Vagina (tissue), 2 donors: Measurements from ENCODE around the gene ADAMTS19. TPM values are rescaled to one million over a fixed set of nuclear protein-coding genes. Genes with fewer than 3 reads are reported as not detected.

ENCODE experiments used
- DNase-seq, 2 donors: peaks; one replicate each; pipeline ENCODE4 v3.0.0-alpha.2; 2017; ENCODE audit errors: extremely low spot score in 2 of 2
- H3K27ac ChIP-seq: fragments of 200-600 bp; sonication (generic); one replicate; pipeline ENCODE4 v1.5.1; 2019
- H3K27me3 ChIP-seq: fragments of 200-600 bp; sonication (generic); one replicate; pipeline ENCODE4 v1.5.1; 2019
- H3K36me3 ChIP-seq, 2 donors: fragments of 200-600 bp; sonication (generic); one replicate each; pipeline ENCODE4 v1.5.1; 2017 to 2019
- H3K4me1 ChIP-seq: fragments of 200-600 bp; sonication (generic); one replicate; pipeline ENCODE4 v1.5.1; 2019
- H3K4me3 ChIP-seq, 2 donors: fragments of 200-600 bp; sonication (generic); 1 replicate in 1 of 2; 2 replicates in 1 of 2; pipeline ENCODE4 v1.5.1; 2016 to 2019
- H3K9me3 ChIP-seq: fragments of 200-600 bp; sonication (generic); one replicate; pipeline ENCODE4 v1.5.1; 2019
- CTCF ChIP-seq, 3 experiments: fragments of 450-650 bp in 2 of 3; fragments of 200-600 bp in 1 of 3; sonication (generic) in 1 of 3; IDR thresholded peaks; one replicate each; pipeline ENCODE4 v1.5.1; 2017 to 2019; ENCODE audit warnings: antibody characterized with exemption in 3 of 3, mild to moderate bottlenecking in 2 of 3, moderate library complexity in 2 of 3
- POLR2A ChIP-seq, 2 donors: fragments of 450-650 bp; IDR thresholded peaks; one replicate each; pipeline ENCODE4 v1.6.1; 2017; ENCODE audit warnings: antibody characterized with exemption in 2 of 2, mild to moderate bottlenecking in 2 of 2, moderate library complexity in 2 of 2
- POLR2AphosphoS5 ChIP-seq, 2 donors: sonication (generic); formaldehyde crosslinking; IDR thresholded peaks; one replicate each; pipeline ENCODE4 v1.9.0; 2017; ENCODE audit warnings: antibody characterized with exemption in 2 of 2, mild to moderate bottlenecking in 2 of 2, low read depth in 1 of 2; ENCODE audit not compliant: insufficient read depth in 1 of 2
- intact Hi-C: fragments of 100-400 bp; cut with DNase I; formaldehyde crosslinking; loops from one replicate; pipeline ENCODE4 v1.15.1; 2023
- total RNA-seq: library from RNA; depleted of rRNA; stranded (reverse); fragments of >200 nt; gene quantifications from one replicate; pipeline ENCODE4 v1.2.3, GENCODE V29; 2016

The ADAMTS19 gene
- total RNA-seq, 1 donor from 2014 or later: 1.7 TPM

- no peak overlapping the region for H3K27ac ChIP-seq
- no peak for DNase-seq
- intact Hi-C loops: no loop called here
- H3K36me3 ChIP-seq: no peaks in the 10 kb centered on the region
- TF ChIP-seq CTCF (IDR thresholded peaks at IDR 0.05) (no peak), POLR2AphosphoS5 (IDR thresholded peaks at IDR 0.05; ENCODE audit: insufficient read depth in 1 of 2, low read depth in 1 of 2) (no peak), POLR2A (IDR thresholded peaks at IDR 0.05) (no peak)
- H3K9me3 ChIP-seq: no peaks in the 10 kb centered on the region
- H3K4me1 ChIP-seq: no peaks in the 10 kb centered on the region
- H3K27me3 ChIP-seq: no peaks in the 10 kb centered on the region
- no peak overlapping the region for H3K4me3 ChIP-seq
Observed at GRCh38 chr5:129661366-129662035, 201.4 kb downstream of the ADAMTS19 start.

- Histone ChIP-seq H3K9me3 (no peaks in the 10 kb centered on the region), H3K27ac (no peak overlapping the region), H3K36me3 (no peaks in the 10 kb centered on the region), H3K4me1 (no peaks in the 10 kb centered on the region), H3K27me3 (no peaks in the 10 kb centered on the region), H3K4me3 (no peak overlapping the region)
- DNase-seq: no peak
- TF ChIP-seq POLR2AphosphoS5 (IDR thresholded peaks at IDR 0.05; ENCODE audit: insufficient read depth in 1 of 2, low read depth in 1 of 2) (no peak), POLR2A (IDR thresholded peaks at IDR 0.05) (no peak), CTCF (IDR thresholded peaks at IDR 0.05) (peak in 1 of 3 experiments; percentile 13)
- intact Hi-C loops: no loop called here
Observed at GRCh38 chr5:129664336-129664937, 204.3 kb downstream of the ADAMTS19 start.

GRCh38 chr5:129670957-129671500, 210.9 kb downstream of the ADAMTS19 start:
- Histone ChIP-seq H3K4me1 (no peaks in the 10 kb centered on the region), H3K27ac (no peak overlapping the region), H3K9me3 (no peaks in the 10 kb centered on the region), H3K36me3 (no peaks in the 10 kb centered on the region), H3K27me3 (no peaks in the 10 kb centered on the region), H3K4me3 (no peak overlapping the region)
- no peak for DNase-seq
- TF ChIP-seq POLR2A (IDR thresholded peaks at IDR 0.05) (no peak), POLR2AphosphoS5 (IDR thresholded peaks at IDR 0.05; ENCODE audit: insufficient read depth in 1 of 2, low read depth in 1 of 2) (no peak), CTCF (IDR thresholded peaks at IDR 0.05) (no peak)
- intact Hi-C loops: no loop called here

- Histone ChIP-seq H3K4me1 (no peaks in the 10 kb centered on the region), H3K27ac (no peak overlapping the region), H3K4me3 (no peak overlapping the region), H3K36me3 (no peaks in the 10 kb centered on the region), H3K9me3 (no peaks in the 10 kb centered on the region), H3K27me3 (no peaks in the 10 kb centered on the region)
- TF ChIP-seq POLR2AphosphoS5 (IDR thresholded peaks at IDR 0.05; ENCODE audit: insufficient read depth in 1 of 2, low read depth in 1 of 2) (no peak), CTCF (IDR thresholded peaks at IDR 0.05) (no peak), POLR2A (IDR thresholded peaks at IDR 0.05) (no peak)
- intact Hi-C loops: no loop called here
- no peak for DNase-seq
Observed at GRCh38 chr5:129672006-129672405, 211.9 kb downstream of the ADAMTS19 start.

- H3K36me3 ChIP-seq: no peaks in the 10 kb centered on the region
- TF ChIP-seq POLR2A (IDR thresholded peaks at IDR 0.05): no peak
- no peak for TF ChIP-seq CTCF (IDR thresholded peaks at IDR 0.05)
- no peak for TF ChIP-seq POLR2AphosphoS5 (IDR thresholded peaks at IDR 0.05; ENCODE audit: insufficient read depth in 1 of 2, low read depth in 1 of 2)
- intact Hi-C loops: no loop called here
Observed at GRCh38 chr5:129679671-129680070, 219.6 kb downstream of the ADAMTS19 start.

More at GRCh38 chr5:129679671-129680070, 219.6 kb downstream of the ADAMTS19 start:
- Histone ChIP-seq H3K4me3 (no peak overlapping the region), H3K4me1 (no peaks in the 10 kb centered on the region), H3K9me3 (no peaks in the 10 kb centered on the region), H3K27me3 (no peaks in the 10 kb centered on the region), H3K27ac (no peak overlapping the region)
- no peak for DNase-seq
